Measurements from ENCODE around the gene TGFA. TPM values are rescaled to one million over a fixed set of nuclear protein-coding genes. Genes with fewer than 3 reads are reported as not detected.

Gene TGFA
- total RNA-seq, 2 experiments from 2014 or later = not detected

GRCh38 chr2:70463581-70463980 is 90.0 kb downstream of the TGFA start:
- POLR2A ChIA-PET = no interaction called here
- TF ChIP-seq CTCF (conservative IDR thresholded peaks at IDR 0.05; ENCODE audit: low read length) (no peak), EZH2phosphoT487 (IDR thresholded peaks at IDR 0.05; ENCODE audit: borderline replicate concordance, low read depth, low read length) (no peak)
- H2AFZ ChIP-seq (ENCODE audit: low read length) = no peak overlapping the region

GRCh38 chr2:70461981-70462876 is 91.4 kb downstream of the TGFA start:
- ChIA-PET POLR2A (interaction anchor here (0.6 kb wide), 2 partner anchors 29 to 141 kb away, joined by 3 read pairs; no protein-coding TSS in a partner anchor), CTCF (ENCODE audit: unreplicated experiment) (no interaction called here)
- H3K36me3 ChIP-seq (ENCODE audit: insufficient read depth, low read length) = no peaks in the 10 kb centered on the region
- DNase-seq (ENCODE audit: low spot score) = no peak
- no peak overlapping the region for H3K27ac ChIP-seq (ENCODE audit: low read depth, low read length, poor library complexity, severe bottlenecking)
- H3K9me2 ChIP-seq (ENCODE audit: insufficient read depth, low read length) = no peaks in the 10 kb centered on the region
- TF ChIP-seq CTCF (conservative IDR thresholded peaks at IDR 0.05; ENCODE audit: low read length) (no peak), EZH2phosphoT487 (IDR thresholded peaks at IDR 0.05; ENCODE audit: borderline replicate concordance, low read depth, low read length) (no peak)
- no peaks in the 10 kb centered on the region for H3K9me3 ChIP-seq (ENCODE audit: low read length)
- H3K79me2 ChIP-seq (ENCODE audit: insufficient read depth, low read depth, low read length) = no peaks in the 10 kb centered on the region
- no peak overlapping the region for H2AFZ ChIP-seq (ENCODE audit: low read length)
- no peaks in the 10 kb centered on the region for H3K4me1 ChIP-seq (ENCODE audit: insufficient read depth, low read length, poor library complexity, severe bottlenecking)
- no peak overlapping the region for H3K4me2 ChIP-seq (ENCODE audit: low read length)
- no peaks in the 10 kb centered on the region; the same call in 1 of the 2 replicates for H4K20me1 ChIP-seq (ENCODE audit: insufficient read depth, low read length)
- no TSS peak for BruUV-seq (replicated peaks)
- H3K4me3 ChIP-seq (ENCODE audit: low read depth, low read length, poor library complexity, severe bottlenecking) = no peak overlapping the region
- intact Hi-C loops (cut with micrococcal nuclease; ENCODE audit: unreplicated experiment) = no loop called here

More at GRCh38 chr2:70463581-70463980, 90.0 kb downstream of the TGFA start:
- no peak for DNase-seq (ENCODE audit: low spot score)
- H3K79me2 ChIP-seq (ENCODE audit: insufficient read depth, low read depth, low read length) = no peaks in the 10 kb centered on the region
- no peak overlapping the region for H3K4me2 ChIP-seq (ENCODE audit: low read length)
- intact Hi-C loops (cut with micrococcal nuclease; ENCODE audit: unreplicated experiment) = no loop called here
- no peaks in the 10 kb centered on the region for H3K4me1 ChIP-seq (ENCODE audit: insufficient read depth, low read length, poor library complexity, severe bottlenecking)
- no peaks in the 10 kb centered on the region for H4K20me1 ChIP-seq (ENCODE audit: insufficient read depth, low read length)
- no peak overlapping the region for H3K4me3 ChIP-seq (ENCODE audit: low read depth, low read length, poor library complexity, severe bottlenecking)
- CTCF ChIA-PET (ENCODE audit: unreplicated experiment) = no interaction called here
- no peaks in the 10 kb centered on the region for H3K9me3 ChIP-seq (ENCODE audit: low read length)
- H3K27ac ChIP-seq (ENCODE audit: low read depth, low read length, poor library complexity, severe bottlenecking) = no peak overlapping the region
- BruUV-seq (replicated peaks) = no TSS peak
- no peaks in the 10 kb centered on the region for H3K36me3 ChIP-seq (ENCODE audit: insufficient read depth, low read length)
- no peaks in the 10 kb centered on the region for H3K9me2 ChIP-seq (ENCODE audit: insufficient read depth, low read length)

- Histone ChIP-seq H2AFZ (ENCODE audit: low read length) (no peak overlapping the region), H4K20me1 (ENCODE audit: insufficient read depth, low read length) (no peaks in the 10 kb centered on the region; the same call in 1 of the 2 replicates), H3K4me2 (ENCODE audit: low read length) (no peak overlapping the region), H3K4me1 (ENCODE audit: insufficient read depth, low read length, poor library complexity, severe bottlenecking) (no peaks in the 10 kb centered on the region), H3K9me3 (ENCODE audit: low read length) (no peaks in the 10 kb centered on the region), H3K27ac (ENCODE audit: low read depth, low read length, poor library complexity, severe bottlenecking) (no peak overlapping the region), H3K36me3 (ENCODE audit: insufficient read depth, low read length) (no peaks in the 10 kb centered on the region), H3K79me2 (ENCODE audit: insufficient read depth, low read depth, low read length) (no peaks in the 10 kb centered on the region), H3K4me3 (ENCODE audit: low read depth, low read length, poor library complexity, severe bottlenecking) (no peak overlapping the region), H3K9me2 (ENCODE audit: insufficient read depth, low read length) (no peaks in the 10 kb centered on the region)
- intact Hi-C loops (cut with micrococcal nuclease; ENCODE audit: unreplicated experiment) = no loop called here
- CTCF ChIA-PET (ENCODE audit: unreplicated experiment) = no interaction called here
- TF ChIP-seq EZH2phosphoT487 (IDR thresholded peaks at IDR 0.05; ENCODE audit: borderline replicate concordance, low read depth, low read length) (no peak), CTCF (conservative IDR thresholded peaks at IDR 0.05; ENCODE audit: low read length) (no peak)
- BruUV-seq (replicated peaks) = no TSS peak
- POLR2A ChIA-PET = no interaction called here
- no peak for DNase-seq (ENCODE audit: low spot score)
Observed at GRCh38 chr2:70461414-70461813, 92.2 kb downstream of the TGFA start.
